MM.1S (cell line): ENCODE data around the gene S100A11.

Experiments used
- DNase-seq: peaks from one replicate; pipeline ENCODE4 v3.0.0-alpha.2; 2015
- H2AFZ ChIP-seq: fragments of 300-600 bp; sonication (generic); 2 replicates; pipeline ENCODE4 v1.6.0; 2016; ENCODE audit warnings: antibody characterized with exemption, low read length
- H3F3A ChIP-seq: fragments of 300-600 bp; sonication (generic); 2 replicates; pipeline ENCODE4 v1.6.1; 2016; ENCODE audit warnings: mild to moderate bottlenecking, antibody characterized with exemption, low read length, moderate library complexity, mixed read lengths; ENCODE audit not compliant: insufficient read depth
- H3K27ac ChIP-seq: fragments of 300-600 bp; sonication (generic); 2 replicates; pipeline ENCODE4 v1.5.1; 2016; ENCODE audit warnings: mild to moderate bottlenecking, low read length
- H3K27me3 ChIP-seq: fragments of 300-600 bp; sonication (generic); replicated peaks from 2 replicates; pipeline ENCODE4 v1.6.0; 2016; ENCODE audit warnings: low read length; ENCODE audit not compliant: insufficient read depth
- H3K36me3 ChIP-seq: fragments of 300-600 bp; sonication (generic); replicated peaks from 2 replicates; pipeline ENCODE4 v1.6.1; 2016; ENCODE audit warnings: mild to moderate bottlenecking, low read length, mixed read lengths; ENCODE audit not compliant: insufficient read depth
- H3K4me1 ChIP-seq: fragments of 300-600 bp; sonication (generic); 2 replicates; pipeline ENCODE4 v1.6.1; 2016; ENCODE audit warnings: low read length, mixed read lengths
- H3K4me2 ChIP-seq: fragments of 300-600 bp; sonication (generic); 2 replicates; pipeline ENCODE4 v1.6.0; 2016; ENCODE audit warnings: low read depth, low read length
- H3K4me3 ChIP-seq: fragments of 300-600 bp; sonication (generic); 2 replicates; pipeline ENCODE4 v1.5.1; 2016; ENCODE audit warnings: low read length, mixed read lengths
- H3K79me2 ChIP-seq: fragments of 300-600 bp; sonication (generic); 2 replicates; pipeline ENCODE4 v1.6.1; 2016; ENCODE audit warnings: mixed run types, low read length, mixed read lengths
- H3K9ac ChIP-seq: fragments of 300-600 bp; sonication (generic); 2 replicates; pipeline ENCODE4 v1.6.1; 2016; ENCODE audit warnings: low read length, mixed read lengths
- H3K9me2 ChIP-seq: fragments of 300-600 bp; sonication (generic); replicated peaks from 2 replicates; pipeline ENCODE4 v1.6.1; 2016; ENCODE audit warnings: mild to moderate bottlenecking, low read length, mixed read lengths; ENCODE audit not compliant: insufficient read depth
- H3K9me3 ChIP-seq: fragments of 300-600 bp; sonication (generic); replicated peaks from 2 replicates; pipeline ENCODE4 v1.6.1; 2016; ENCODE audit warnings: mild to moderate bottlenecking, low read length, mixed read lengths; ENCODE audit not compliant: insufficient read depth
- H4K20me1 ChIP-seq: fragments of 300-600 bp; sonication (generic); 2 replicates; pipeline ENCODE4 v1.6.1; 2016; ENCODE audit warnings: mild to moderate bottlenecking, low read length, moderate library complexity, mixed read lengths; ENCODE audit not compliant: insufficient read depth
- EZH2 ChIP-seq: fragments of 300-600 bp; sonication (generic); optimal IDR thresholded peaks from 2 replicates; pipeline ENCODE3; 2017; ENCODE audit warnings: low read depth, mild to moderate bottlenecking, antibody characterized with exemption, low read length, mixed read lengths
- EZH2phosphoT487 ChIP-seq: fragments of 300-600 bp; sonication (generic); IDR thresholded peaks from 2 replicates; pipeline ENCODE4 v1.6.1; 2018; ENCODE audit warnings: antibody characterized with exemption, low read length
- TF ChIP-seq, protein P1 (sequence below): fragments of 300-600 bp; sonication (generic); IDR thresholded peaks from 2 replicates; pipeline ENCODE4 v1.5.1; 2016; ENCODE audit warnings: antibody characterized with exemption, low read length, mixed read lengths

S100A11 gene

DNA sequence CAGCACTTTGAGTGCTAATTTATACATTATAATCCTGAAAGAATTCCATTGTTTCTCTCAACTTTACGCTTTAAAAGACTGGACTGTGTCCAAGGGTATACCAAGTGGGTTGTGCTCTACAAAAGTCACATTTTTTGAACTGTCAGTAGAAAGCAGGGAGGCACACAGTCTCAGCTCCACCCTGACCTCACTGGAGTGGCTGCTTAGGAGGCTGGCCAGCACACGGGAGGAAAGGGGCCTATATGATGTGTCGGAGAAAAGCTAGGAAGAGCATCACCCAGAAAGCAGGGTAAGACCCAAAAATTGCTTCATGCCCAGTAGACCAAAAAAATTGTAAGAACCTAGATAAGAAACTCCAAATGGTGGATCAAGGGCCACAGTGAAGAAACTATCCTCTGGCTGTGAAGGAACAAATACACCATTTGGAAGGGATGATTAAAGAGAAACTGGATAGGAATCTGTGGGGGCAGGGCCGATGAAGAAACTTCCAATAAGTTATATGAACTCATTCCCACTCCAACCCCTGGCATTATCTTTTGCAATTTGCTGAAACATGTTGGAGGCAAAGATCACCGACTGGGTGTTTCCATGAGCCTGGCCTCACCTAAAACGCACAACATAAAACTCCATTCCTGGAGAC is 45.0 kb downstream of the S100A11 start:
- no peaks in the 10 kb centered on the region for H3K79me2 ChIP-seq
- H3K9me2 ChIP-seq, result no peaks in the 10 kb centered on the region
- peaks cover 4% of the 10 kb centered on the region; the same call in 1 of the 2 replicates for H3F3A ChIP-seq
- H2AFZ ChIP-seq, result no peak overlapping the region
- no peak overlapping the region for H3K27ac ChIP-seq
- no peak for DNase-seq
- H3K36me3 ChIP-seq, result no peaks in the 10 kb centered on the region
- H3K27me3 ChIP-seq, result no peaks in the 10 kb centered on the region; the same call in 1 of the 2 replicates
- no peaks in the 10 kb centered on the region for H3K9me3 ChIP-seq
- H3K4me3 ChIP-seq, result no peak overlapping the region
- TF ChIP-seq, protein P1, sequence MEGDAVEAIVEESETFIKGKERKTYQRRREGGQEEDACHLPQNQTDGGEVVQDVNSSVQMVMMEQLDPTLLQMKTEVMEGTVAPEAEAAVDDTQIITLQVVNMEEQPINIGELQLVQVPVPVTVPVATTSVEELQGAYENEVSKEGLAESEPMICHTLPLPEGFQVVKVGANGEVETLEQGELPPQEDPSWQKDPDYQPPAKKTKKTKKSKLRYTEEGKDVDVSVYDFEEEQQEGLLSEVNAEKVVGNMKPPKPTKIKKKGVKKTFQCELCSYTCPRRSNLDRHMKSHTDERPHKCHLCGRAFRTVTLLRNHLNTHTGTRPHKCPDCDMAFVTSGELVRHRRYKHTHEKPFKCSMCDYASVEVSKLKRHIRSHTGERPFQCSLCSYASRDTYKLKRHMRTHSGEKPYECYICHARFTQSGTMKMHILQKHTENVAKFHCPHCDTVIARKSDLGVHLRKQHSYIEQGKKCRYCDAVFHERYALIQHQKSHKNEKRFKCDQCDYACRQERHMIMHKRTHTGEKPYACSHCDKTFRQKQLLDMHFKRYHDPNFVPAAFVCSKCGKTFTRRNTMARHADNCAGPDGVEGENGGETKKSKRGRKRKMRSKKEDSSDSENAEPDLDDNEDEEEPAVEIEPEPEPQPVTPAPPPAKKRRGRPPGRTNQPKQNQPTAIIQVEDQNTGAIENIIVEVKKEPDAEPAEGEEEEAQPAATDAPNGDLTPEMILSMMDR, result no peak
- no peak for TF ChIP-seq EZH2phosphoT487
- no peak for TF ChIP-seq EZH2
- H3K4me1 ChIP-seq, result no peaks in the 10 kb centered on the region
- H4K20me1 ChIP-seq, result no peaks in the 10 kb centered on the region
- H3K4me2 ChIP-seq, result no peak overlapping the region
- no peak overlapping the region for H3K9ac ChIP-seq

DNA sequence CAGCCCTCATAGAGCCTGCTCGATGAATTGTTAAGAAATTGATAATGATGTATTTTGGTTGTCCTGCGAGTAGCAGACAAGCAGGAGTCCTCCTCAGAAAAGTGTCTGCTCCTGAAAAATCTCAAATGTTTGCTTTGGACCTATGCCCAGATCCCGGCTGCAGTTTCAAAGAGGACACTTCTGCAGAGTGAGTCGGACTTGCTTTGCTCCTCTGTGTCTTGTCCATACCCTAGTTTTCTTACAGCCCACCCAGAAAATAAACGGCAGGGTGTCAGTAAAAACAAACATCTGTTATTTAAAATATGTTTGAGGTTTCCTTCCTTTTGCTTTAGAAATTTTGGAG is 46.0 kb downstream of the S100A11 start:
- no peaks in the 10 kb centered on the region for H3K9me3 ChIP-seq
- H3K4me2 ChIP-seq, result no peak overlapping the region
- H3K9ac ChIP-seq, result no peak overlapping the region
- no peaks in the 10 kb centered on the region for H4K20me1 ChIP-seq
- no peak overlapping the region for H2AFZ ChIP-seq
- H3K36me3 ChIP-seq, result no peaks in the 10 kb centered on the region
- DNase-seq, result no peak
- TF ChIP-seq EZH2phosphoT487, result no peak
- TF ChIP-seq, protein P1, result no peak
- no peak for TF ChIP-seq EZH2
- no peaks in the 10 kb centered on the region for H3K9me2 ChIP-seq
- H3K27me3 ChIP-seq, result no peaks in the 10 kb centered on the region; the same call in 1 of the 2 replicates
- no peak overlapping the region for H3K27ac ChIP-seq
- no peaks in the 10 kb centered on the region for H3K79me2 ChIP-seq
- H3K4me3 ChIP-seq, result no peak overlapping the region
- peaks cover 4% of the 10 kb centered on the region; the same call in 1 of the 2 replicates for H3F3A ChIP-seq
- H3K4me1 ChIP-seq, result peaks cover 3% of the 10 kb centered on the region

DNA sequence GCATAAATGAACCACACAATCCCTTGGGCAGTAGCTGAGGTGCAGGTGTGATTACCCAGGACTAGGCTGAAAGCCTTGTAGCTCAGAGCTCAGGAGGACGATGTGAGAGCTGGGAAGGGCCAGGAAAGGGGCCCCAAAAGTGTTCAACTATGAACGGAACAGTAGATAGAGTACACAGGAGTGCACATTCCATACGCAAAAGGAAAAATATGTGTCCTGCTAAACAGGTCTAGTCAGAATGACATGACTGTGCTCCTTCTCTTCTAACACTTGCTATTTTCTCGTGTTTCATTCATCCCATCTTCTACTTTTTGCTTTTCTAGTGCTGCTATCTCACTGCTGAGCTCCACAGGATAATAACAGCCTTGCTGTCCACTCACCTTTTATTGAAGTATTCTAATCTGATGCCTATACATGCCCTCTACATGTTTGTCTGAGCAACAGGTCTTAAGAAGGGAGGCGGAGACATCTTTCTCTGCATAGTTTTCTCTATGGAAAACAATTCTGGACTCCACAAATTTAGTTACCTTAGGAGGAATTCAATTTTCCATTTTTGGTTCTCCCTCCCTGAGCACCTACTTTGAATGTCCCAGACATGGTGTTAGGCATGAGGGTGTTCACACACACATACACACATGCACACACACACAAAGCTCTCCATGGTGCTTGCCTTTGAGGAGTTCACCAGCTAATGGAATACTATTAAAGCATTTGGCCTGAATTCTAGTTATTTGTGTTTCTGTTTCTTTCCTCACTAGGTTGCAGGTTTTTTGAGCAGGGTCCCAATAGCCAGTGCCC is 46.5 kb downstream of the S100A11 start:
- Histone ChIP-seq H2AFZ (no peak overlapping the region), H3K36me3 (no peaks in the 10 kb centered on the region), H3K9ac (no peak overlapping the region), H3K4me3 (no peak overlapping the region), H3K9me3 (no peaks in the 10 kb centered on the region), H3K4me2 (no peak overlapping the region), H3K79me2 (no peaks in the 10 kb centered on the region), H3K9me2 (no peaks in the 10 kb centered on the region), H3F3A (peaks cover 8% of the 10 kb centered on the region; the same call in 1 of the 2 replicates), H3K4me1 (peaks cover 8% of the 10 kb centered on the region), H3K27ac (no peak overlapping the region), H4K20me1 (no peaks in the 10 kb centered on the region), H3K27me3 (no peaks in the 10 kb centered on the region; the same call in 1 of the 2 replicates)
- no peak for DNase-seq
- TF ChIP-seq EZH2 (no peak), EZH2phosphoT487 (no peak)
- TF ChIP-seq, protein P1, result no peak
